ENCODE measurements around the gene SKIC3.

Gene SKIC3

GRCh38 chr5:95554647-95555548 is at the start of gene SKIC3, which contains the start of gene ARSK:
Gene SKIC3 (minus strand): TSS chr5:95554977. CDS start chr5:95547150, 7,827 bp downstream.
Gene ARSK (plus strand): TSS chr5:95555101. CDS start chr5:95555279, 178 bp downstream.
- DNase-seq (ENCODE audit: low spot score) = peak; percentile 99

- no peak for DNase-seq (ENCODE audit: low spot score)
Observed at GRCh38 chr5:95600557-95600956, 45.8 kb upstream of the SKIC3 start.

GRCh38 chr5:95599252-95599651 is 44.5 kb upstream of the SKIC3 start:
- DNase-seq (ENCODE audit: low spot score) = no peak

GRCh38 chr5:95595289-95595931 is 40.6 kb upstream of the SKIC3 start:
- no peak for DNase-seq (ENCODE audit: low spot score)

GRCh38 chr5:95591490-95591901 is 36.7 kb upstream of the SKIC3 start:
- DNase-seq (ENCODE audit: low spot score) = no peak

- no peak for DNase-seq (ENCODE audit: low spot score)
Observed at GRCh38 chr5:95590880-95591279, 36.1 kb upstream of the SKIC3 start.

GRCh38 chr5:95583992-95584391 is 29.2 kb upstream of the SKIC3 start:
- no peak for DNase-seq (ENCODE audit: low spot score)

GRCh38 chr5:95581576-95581975 is 26.8 kb upstream of the SKIC3 start:
- no peak for DNase-seq (ENCODE audit: low spot score)

- no peak for DNase-seq (ENCODE audit: low spot score)
Observed at GRCh38 chr5:95572016-95572415, 17.2 kb upstream of the SKIC3 start.

GRCh38 chr5:95565280-95565920 is 10.6 kb upstream of the SKIC3 start:
- no peak for DNase-seq (ENCODE audit: low spot score)

- DNase-seq (ENCODE audit: low spot score) = no peak
Observed at GRCh38 chr5:95564450-95564849, 9.7 kb upstream of the SKIC3 start.

- no peak for DNase-seq (ENCODE audit: low spot score)
Observed at GRCh38 chr5:95563367-95563766, 8.6 kb upstream of the SKIC3 start.

GRCh38 chr5:95562282-95562681 is 7.5 kb upstream of the SKIC3 start:
- no peak for DNase-seq (ENCODE audit: low spot score)

- DNase-seq (ENCODE audit: low spot score) = no peak
Observed at GRCh38 chr5:95557841-95558240, 3.1 kb upstream of the SKIC3 start.

- DNase-seq (ENCODE audit: low spot score) = peak; percentile 5
Observed at GRCh38 chr5:95555553-95555952, 776 bp upstream of the SKIC3 start.

- DNase-seq (ENCODE audit: low spot score) = no peak
Observed at GRCh38 chr5:95554331-95554646, 488 bp downstream of the SKIC3 start.

GRCh38 chr5:95549030-95549429 is 5.7 kb downstream of the SKIC3 start:
- DNase-seq (ENCODE audit: low spot score) = no peak

GRCh38 chr5:95543017-95543705 is 11.6 kb downstream of the SKIC3 start:
- DNase-seq (ENCODE audit: low spot score) = no peak

- no peak for DNase-seq (ENCODE audit: low spot score)
Observed at GRCh38 chr5:95537501-95537900, 17.3 kb downstream of the SKIC3 start.

GRCh38 chr5:95533761-95534160 is 21.0 kb downstream of the SKIC3 start:
- no peak for DNase-seq (ENCODE audit: low spot score)

- no peak for DNase-seq (ENCODE audit: low spot score)
Observed at GRCh38 chr5:95533106-95533505, 21.7 kb downstream of the SKIC3 start.

GRCh38 chr5:95532415-95532814 is 22.4 kb downstream of the SKIC3 start:
- no peak for DNase-seq (ENCODE audit: low spot score)
